Keratinocyte (primary cell): Measurements from ENCODE around the gene VAMP1.

ENCODE experiments used
- CTCF ChIP-seq, 3 experiments: IDR thresholded peaks in 1 of 3; conservative IDR thresholded peaks in 1 of 3; optimal IDR thresholded peaks in 1 of 3; 2 replicates in 2 of 3; 3 replicates in 1 of 3; pipeline versions ENCODE3 to v1.5.1; 2011; ENCODE audit warnings: low read length in 3 of 3, mild to moderate bottlenecking in 3 of 3, moderate library complexity in 2 of 3, control low read depth in 1 of 3, inconsistent platforms in 1 of 3; ENCODE audit not compliant: insufficient read depth in 2 of 3; ENCODE audit errors: extremely low read depth in 1 of 3
- EZH2 ChIP-seq: IDR thresholded peaks from one replicate; pipeline ENCODE4 v1.6.1; 2012; ENCODE audit warnings: inconsistent platforms, mild to moderate bottlenecking, low read length, moderate library complexity

DNA sequence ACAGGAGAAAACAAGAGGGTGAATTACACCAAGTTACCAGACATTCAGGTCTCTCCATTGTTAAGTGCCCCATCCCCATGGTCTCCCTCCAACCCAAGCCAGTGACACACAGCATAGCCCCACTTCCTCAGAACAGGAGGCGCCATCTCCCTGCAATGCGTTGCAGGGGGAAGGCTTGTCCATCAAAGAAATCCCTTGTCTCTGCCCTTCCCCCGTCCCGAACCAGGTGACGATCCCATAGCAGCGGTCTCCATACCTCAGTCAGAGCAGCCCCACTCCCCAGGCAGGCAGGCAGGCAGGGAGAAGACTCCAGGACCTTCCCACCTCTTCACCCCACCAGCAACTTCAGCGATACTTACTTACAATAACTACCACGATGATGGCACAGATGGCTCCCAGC lies 5.9 kb downstream of the VAMP1 start:
- TF ChIP-seq CTCF (optimal IDR thresholded peaks at IDR 0.05 in 1 of 3, IDR thresholded peaks at IDR 0.05 in 1 of 3, conservative IDR thresholded peaks at IDR 0.05 in 1 of 3; ENCODE audit: extremely low read depth in 1 of 3, insufficient read depth in 2 of 3, low read length in 3 of 3), result no peak
- TF ChIP-seq EZH2, result no peak
